T47D (cell line): ENCODE results near the gene VCY1B.
"Not testable (repeated sequence)": the region's sequence is repeated elsewhere in the genome, so short reads cannot be mapped to it uniquely, and the experiment has no call there.

Source experiments
- DNase-seq, 2 experiments: peaks; one replicate each; pipeline versions ENCODE4 v3.0.0 to v3.0.0-alpha.2; 2011 to 2012; ENCODE audit warnings: low read depth in 1 of 2, low spot score in 1 of 2
- JUND ChIP-seq: IDR thresholded peaks from 2 replicates; pipeline ENCODE4 v1.6.1; 2012; ENCODE audit warnings: low read depth
- in situ Hi-C: cut with HindIII; loops from 2 replicates; pipeline ENCODE4 v1.10.0; 2016; ENCODE audit warnings: low sequenced_read_pairs, low pct_unique_long_range_greater_than_20kb

VCY1B gene

DNA sequence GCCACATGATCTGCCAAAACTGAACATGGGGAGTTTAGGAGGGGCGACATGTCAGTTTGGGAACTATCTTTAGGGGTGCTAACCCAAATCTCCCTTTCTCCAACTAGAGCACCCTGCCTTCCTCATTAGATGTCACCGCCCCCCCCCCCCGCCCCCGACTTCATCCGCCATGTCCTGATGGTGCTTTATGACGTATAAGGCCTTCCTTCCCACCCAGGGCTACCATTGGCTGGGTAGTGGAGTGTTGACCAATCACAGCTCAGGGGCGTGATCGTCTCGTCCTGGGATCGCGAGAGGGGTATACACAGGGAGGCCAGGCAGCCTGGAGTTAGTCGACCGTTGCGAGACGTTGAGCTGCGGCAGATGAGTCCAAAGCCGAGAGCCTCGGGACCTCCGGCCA, at the start of gene VCY1B:
VCY1B (plus strand) TSS at position 301 of the 400 bp plus-strand sequence; CDS start at position 364, 63 bp downstream.
- in situ Hi-C loops: not testable (repeated sequence)

DNA sequence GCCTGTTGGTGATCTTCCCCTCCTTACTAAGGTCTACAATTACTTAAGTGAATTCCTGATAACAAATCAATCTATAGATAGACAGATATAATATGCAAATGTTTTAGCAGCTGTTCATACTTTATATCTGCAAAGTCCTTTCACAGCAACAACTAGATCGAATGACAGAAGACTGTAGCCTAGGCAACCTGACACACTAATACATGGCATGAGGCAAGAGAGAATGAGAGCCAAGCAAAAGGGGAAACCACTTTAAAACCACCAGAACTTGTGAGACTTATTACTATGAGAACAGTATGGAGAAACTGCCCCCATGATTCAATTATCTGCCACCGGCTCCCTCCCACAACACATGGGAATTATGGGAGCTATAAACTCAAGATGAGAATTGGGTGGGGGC, 44.1 kb upstream of the VCY1B start:
- in situ Hi-C loops, DNase-seq: not testable (repeated sequence)

More for the DNA sequence above, at the start of gene VCY1B:
- DNase-seq: not testable (repeated sequence)

DNA sequence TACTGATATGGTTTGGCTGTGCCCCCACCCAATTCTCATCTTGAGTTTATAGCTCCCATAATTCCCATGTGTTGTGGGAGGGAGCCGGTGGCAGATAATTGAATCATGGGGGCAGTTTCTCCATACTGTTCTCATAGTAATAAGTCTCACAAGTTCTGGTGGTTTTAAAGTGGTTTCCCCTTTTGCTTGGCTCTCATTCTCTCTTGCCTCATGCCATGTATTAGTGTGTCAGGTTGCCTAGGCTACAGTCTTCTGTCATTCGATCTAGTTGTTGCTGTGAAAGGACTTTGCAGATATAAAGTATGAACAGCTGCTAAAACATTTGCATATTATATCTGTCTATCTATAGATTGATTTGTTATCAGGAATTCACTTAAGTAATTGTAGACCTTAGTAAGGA, 25.6 kb upstream of the VCY1B start:
- DNase-seq, in situ Hi-C loops: not testable (repeated sequence)

DNA sequence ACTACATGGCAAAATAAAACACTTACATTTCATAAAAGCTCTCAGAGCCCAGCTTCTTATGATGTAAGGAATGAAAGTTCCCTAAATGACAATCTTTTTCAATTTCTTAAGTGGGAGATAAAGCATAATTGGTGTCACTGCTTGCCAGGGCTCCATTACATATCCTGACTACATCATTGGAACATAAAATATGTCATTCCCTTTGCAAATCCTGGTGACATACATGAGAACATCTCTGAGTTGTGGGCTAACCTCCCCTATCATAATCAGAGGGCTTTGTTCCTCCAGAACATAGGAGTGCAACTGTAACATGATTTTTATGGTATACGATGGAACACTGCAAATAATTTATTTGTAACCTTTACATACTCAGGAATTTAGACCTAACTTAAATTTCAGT, 29.9 kb downstream of the VCY1B start:
- DNase-seq: no peak
- no peak for TF ChIP-seq JUND
- in situ Hi-C loops: no loop called here
